ENCODE measurements around the gene XPOT.
A peak's percentile ranks its signal among the peaks of the same experiment; 100 is the strongest.

The XPOT gene

GRCh38 chr12:64469455-64470142 is 65.4 kb downstream of the XPOT start:
- no peak for DNase-seq

- DNase-seq: no peak
Measured at GRCh38 chr12:64470495-64470894, 66.3 kb downstream of the XPOT start.

GRCh38 chr12:64473176-64473575 is 69.0 kb downstream of the XPOT start:
- no peak for DNase-seq

- no peak for DNase-seq
Measured at GRCh38 chr12:64475518-64475917, 71.3 kb downstream of the XPOT start.

GRCh38 chr12:64476844-64477243 is 72.7 kb downstream of the XPOT start:
- DNase-seq: no peak

GRCh38 chr12:64478661-64479060 is 74.5 kb downstream of the XPOT start:
- DNase-seq: no peak

- DNase-seq: no peak
Measured at GRCh38 chr12:64480148-64480547, 76.0 kb downstream of the XPOT start.

GRCh38 chr12:64486657-64487056 is 82.5 kb downstream of the XPOT start:
- no peak for DNase-seq

- DNase-seq: no peak
Measured at GRCh38 chr12:64491718-64492117, 87.5 kb downstream of the XPOT start.

GRCh38 chr12:64493513-64493912 is 89.3 kb downstream of the XPOT start:
- no peak for DNase-seq

- DNase-seq: peak; percentile 52
Measured at GRCh38 chr12:64494998-64495729, 91.0 kb downstream of the XPOT start.

GRCh38 chr12:64496839-64497400 is 92.7 kb downstream of the XPOT start:
- no peak for DNase-seq

GRCh38 chr12:64497484-64497883 is 93.3 kb downstream of the XPOT start:
- no peak for DNase-seq

GRCh38 chr12:64497903-64498302 is 93.7 kb downstream of the XPOT start:
- no peak for DNase-seq

GRCh38 chr12:64500394-64500793 is 96.2 kb downstream of the XPOT start:
- DNase-seq: peak; percentile 18

Measured in hematopoietic multipotent progenitor cell treated with erythropoietin and hydrocortisone succinate and interleukin-3 and kit ligand, for 4 days (in vitro differentiated cells).